ENCODE results near the gene TCF7L1. TPM values are rescaled to one million over a fixed set of nuclear protein-coding genes. Genes with fewer than 3 reads are reported as not detected.

Gene TCF7L1
- total RNA-seq, 1 experiment from 2014 or later = 30.4 TPM

DNA sequence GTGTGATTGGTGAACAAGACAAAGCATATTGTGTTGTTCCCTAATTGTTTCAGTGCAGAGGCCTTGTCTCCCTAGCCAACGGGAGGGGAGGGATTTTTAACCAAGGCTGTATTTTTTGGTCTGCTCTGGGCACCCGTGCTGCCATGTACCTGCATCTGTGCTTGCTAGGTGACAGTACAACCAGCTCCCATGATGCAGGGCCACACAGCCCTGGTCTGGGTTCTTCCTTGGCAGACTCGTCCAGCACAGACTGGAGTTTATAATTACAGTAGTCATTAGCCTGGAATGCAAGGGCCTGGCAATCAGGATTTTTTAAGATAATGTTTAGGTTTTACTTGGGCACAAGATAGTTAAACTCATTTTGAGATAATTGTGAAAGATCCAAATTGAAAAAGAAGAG lies 36.4 kb downstream of the TCF7L1 start:
- Histone ChIP-seq H3K27me3 (ENCODE audit: control insufficient read depth, insufficient read depth, low read length) (no peaks in the 10 kb centered on the region), H3K4me3 (ENCODE audit: low read depth in 2 of 2, low read length in 2 of 2) (no peak overlapping the region), H3K27ac (ENCODE audit: low read length) (no peak overlapping the region), H3K9me3 (ENCODE audit: control insufficient read depth, insufficient read depth, low read depth, low read length) (no peaks in the 10 kb centered on the region), H3K36me3 (ENCODE audit: control insufficient read depth, insufficient read depth, low read length) (no peaks in the 10 kb centered on the region), H3K4me1 (ENCODE audit: control insufficient read depth, insufficient read depth, low read length) (no peaks in the 10 kb centered on the region; the same call in 1 of the 2 replicates)
- no peak for ATAC-seq
- ChIA-PET CTCF (no interaction called here), POLR2A (no interaction called here)
- no TSS peak for BruUV-seq (replicated peaks)
- intact Hi-C loops (cut with micrococcal nuclease; ENCODE audit: unreplicated experiment) = no loop called here
- in situ Hi-C loops (cut with HindIII; ENCODE audit: low pct_unique_long_range_greater_than_20kb, low sequenced_read_pairs) = no loop called here
- no peak for DNase-seq (ENCODE audit: low read depth, low spot score)
- TF ChIP-seq, protein P1, sequence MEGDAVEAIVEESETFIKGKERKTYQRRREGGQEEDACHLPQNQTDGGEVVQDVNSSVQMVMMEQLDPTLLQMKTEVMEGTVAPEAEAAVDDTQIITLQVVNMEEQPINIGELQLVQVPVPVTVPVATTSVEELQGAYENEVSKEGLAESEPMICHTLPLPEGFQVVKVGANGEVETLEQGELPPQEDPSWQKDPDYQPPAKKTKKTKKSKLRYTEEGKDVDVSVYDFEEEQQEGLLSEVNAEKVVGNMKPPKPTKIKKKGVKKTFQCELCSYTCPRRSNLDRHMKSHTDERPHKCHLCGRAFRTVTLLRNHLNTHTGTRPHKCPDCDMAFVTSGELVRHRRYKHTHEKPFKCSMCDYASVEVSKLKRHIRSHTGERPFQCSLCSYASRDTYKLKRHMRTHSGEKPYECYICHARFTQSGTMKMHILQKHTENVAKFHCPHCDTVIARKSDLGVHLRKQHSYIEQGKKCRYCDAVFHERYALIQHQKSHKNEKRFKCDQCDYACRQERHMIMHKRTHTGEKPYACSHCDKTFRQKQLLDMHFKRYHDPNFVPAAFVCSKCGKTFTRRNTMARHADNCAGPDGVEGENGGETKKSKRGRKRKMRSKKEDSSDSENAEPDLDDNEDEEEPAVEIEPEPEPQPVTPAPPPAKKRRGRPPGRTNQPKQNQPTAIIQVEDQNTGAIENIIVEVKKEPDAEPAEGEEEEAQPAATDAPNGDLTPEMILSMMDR (IDR thresholded peaks at IDR 0.05) = no peak
- TF ChIP-seq TCF7L2 (IDR thresholded peaks at IDR 0.05; ENCODE audit: low read depth, low read length) (no peak), SIN3A (IDR thresholded peaks at IDR 0.05; ENCODE audit: borderline replicate concordance, insufficient read depth, low read depth, low read length) (no peak), POLR2AphosphoS5 (IDR thresholded peaks at IDR 0.05; ENCODE audit: low read depth, low read length) (no peak)
- TF ChIP-seq, protein P2, sequence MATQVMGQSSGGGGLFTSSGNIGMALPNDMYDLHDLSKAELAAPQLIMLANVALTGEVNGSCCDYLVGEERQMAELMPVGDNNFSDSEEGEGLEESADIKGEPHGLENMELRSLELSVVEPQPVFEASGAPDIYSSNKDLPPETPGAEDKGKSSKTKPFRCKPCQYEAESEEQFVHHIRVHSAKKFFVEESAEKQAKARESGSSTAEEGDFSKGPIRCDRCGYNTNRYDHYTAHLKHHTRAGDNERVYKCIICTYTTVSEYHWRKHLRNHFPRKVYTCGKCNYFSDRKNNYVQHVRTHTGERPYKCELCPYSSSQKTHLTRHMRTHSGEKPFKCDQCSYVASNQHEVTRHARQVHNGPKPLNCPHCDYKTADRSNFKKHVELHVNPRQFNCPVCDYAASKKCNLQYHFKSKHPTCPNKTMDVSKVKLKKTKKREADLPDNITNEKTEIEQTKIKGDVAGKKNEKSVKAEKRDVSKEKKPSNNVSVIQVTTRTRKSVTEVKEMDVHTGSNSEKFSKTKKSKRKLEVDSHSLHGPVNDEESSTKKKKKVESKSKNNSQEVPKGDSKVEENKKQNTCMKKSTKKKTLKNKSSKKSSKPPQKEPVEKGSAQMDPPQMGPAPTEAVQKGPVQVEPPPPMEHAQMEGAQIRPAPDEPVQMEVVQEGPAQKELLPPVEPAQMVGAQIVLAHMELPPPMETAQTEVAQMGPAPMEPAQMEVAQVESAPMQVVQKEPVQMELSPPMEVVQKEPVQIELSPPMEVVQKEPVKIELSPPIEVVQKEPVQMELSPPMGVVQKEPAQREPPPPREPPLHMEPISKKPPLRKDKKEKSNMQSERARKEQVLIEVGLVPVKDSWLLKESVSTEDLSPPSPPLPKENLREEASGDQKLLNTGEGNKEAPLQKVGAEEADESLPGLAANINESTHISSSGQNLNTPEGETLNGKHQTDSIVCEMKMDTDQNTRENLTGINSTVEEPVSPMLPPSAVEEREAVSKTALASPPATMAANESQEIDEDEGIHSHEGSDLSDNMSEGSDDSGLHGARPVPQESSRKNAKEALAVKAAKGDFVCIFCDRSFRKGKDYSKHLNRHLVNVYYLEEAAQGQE (IDR thresholded peaks at IDR 0.05; ENCODE audit: insufficient read depth in 1 of 2, low read depth in 2 of 2, low read length in 1 of 2) = no peak

DNA sequence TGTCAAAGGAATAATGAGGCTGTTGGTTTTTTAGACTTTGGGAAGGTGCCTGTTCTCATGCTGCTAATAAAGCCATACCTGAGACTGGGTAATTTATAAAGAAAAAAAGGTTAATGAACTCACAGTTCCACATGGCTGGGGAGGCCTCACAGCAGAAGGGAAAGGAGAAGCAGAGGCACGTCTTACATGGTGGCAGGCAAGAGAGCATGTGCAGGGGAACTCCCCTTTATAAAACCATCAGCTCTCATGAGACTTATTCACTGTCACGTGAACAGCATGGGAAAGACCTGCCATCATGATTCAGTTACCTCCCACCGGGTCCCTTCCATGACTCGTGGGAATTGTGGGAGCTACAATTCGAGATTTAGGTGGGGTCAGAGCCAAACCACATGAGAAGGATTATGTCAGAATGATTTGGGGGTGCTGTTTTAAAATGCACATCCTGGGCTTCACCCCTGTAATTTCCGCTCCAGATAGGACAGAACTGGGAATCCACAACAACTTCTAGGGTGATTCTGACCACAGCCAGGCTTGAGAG lies 37.8 kb downstream of the TCF7L1 start:
- no peak for DNase-seq (ENCODE audit: low read depth, low spot score)
- intact Hi-C loops (cut with micrococcal nuclease; ENCODE audit: unreplicated experiment) (no loop called here), in situ Hi-C loops (cut with HindIII; ENCODE audit: low pct_unique_long_range_greater_than_20kb, low sequenced_read_pairs) (no loop called here)
- TF ChIP-seq, protein P2 (IDR thresholded peaks at IDR 0.05; ENCODE audit: insufficient read depth in 1 of 2, low read depth in 2 of 2, low read length in 1 of 2) = no peak
- TF ChIP-seq, protein P1 (IDR thresholded peaks at IDR 0.05) = no peak
- TF ChIP-seq POLR2AphosphoS5 (IDR thresholded peaks at IDR 0.05; ENCODE audit: low read depth, low read length) (no peak), SIN3A (IDR thresholded peaks at IDR 0.05; ENCODE audit: borderline replicate concordance, insufficient read depth, low read depth, low read length) (no peak), TCF7L2 (IDR thresholded peaks at IDR 0.05; ENCODE audit: low read depth, low read length) (no peak)
- ATAC-seq = no peak
- Histone ChIP-seq H3K36me3 (ENCODE audit: control insufficient read depth, insufficient read depth, low read length) (no peaks in the 10 kb centered on the region), H3K9me3 (ENCODE audit: control insufficient read depth, insufficient read depth, low read depth, low read length) (no peaks in the 10 kb centered on the region), H3K27me3 (ENCODE audit: control insufficient read depth, insufficient read depth, low read length) (no peaks in the 10 kb centered on the region), H3K4me3 (ENCODE audit: low read depth in 2 of 2, low read length in 2 of 2) (no peak overlapping the region), H3K27ac (ENCODE audit: low read length) (no peak overlapping the region), H3K4me1 (ENCODE audit: control insufficient read depth, insufficient read depth, low read length) (no peaks in the 10 kb centered on the region)
- POLR2A ChIA-PET = no interaction called here
- CTCF ChIA-PET = no interaction called here
- no TSS peak for BruUV-seq (replicated peaks)

Data from Panc1 (cell line).